ENCODE measurements around the gene DCLK3. TPM values are rescaled to one million over a fixed set of nuclear protein-coding genes. Genes with fewer than 3 reads are reported as not detected.

DCLK3 gene
- total and polyA plus RNA-seq, 2 of the 13 experiments (the other 11 are each of a cell fraction or from before 2014, with no cell fraction given): not detected

DNA sequence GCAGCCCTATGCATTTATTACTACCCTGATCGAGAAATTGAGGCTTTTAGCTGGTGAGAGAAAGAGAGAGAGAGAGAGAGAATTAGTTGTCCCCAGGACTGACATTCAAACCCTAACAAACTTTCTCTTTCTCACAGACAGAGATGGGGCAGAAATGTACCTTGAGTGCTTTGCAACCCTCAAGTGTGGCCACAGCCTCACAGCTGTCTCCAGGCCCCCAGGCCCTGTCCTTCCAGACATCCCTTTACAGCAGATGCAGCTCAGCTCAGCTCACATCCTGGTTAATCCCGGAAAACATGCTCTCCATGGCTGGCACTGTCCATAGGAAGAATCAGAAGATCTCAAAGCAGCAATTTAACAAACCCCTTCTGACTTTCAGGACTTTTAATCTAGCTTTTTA, 67.6 kb downstream of the DCLK3 start (continued):
- TF ChIP-seq MED8 (CRISPR knock-in tag; IDR thresholded peaks at IDR 0.05; ENCODE audit: insufficient replicate concordance) (no peak), ZNF780A (CRISPR knock-in tag; IDR thresholded peaks at IDR 0.05) (no peak)

DNA sequence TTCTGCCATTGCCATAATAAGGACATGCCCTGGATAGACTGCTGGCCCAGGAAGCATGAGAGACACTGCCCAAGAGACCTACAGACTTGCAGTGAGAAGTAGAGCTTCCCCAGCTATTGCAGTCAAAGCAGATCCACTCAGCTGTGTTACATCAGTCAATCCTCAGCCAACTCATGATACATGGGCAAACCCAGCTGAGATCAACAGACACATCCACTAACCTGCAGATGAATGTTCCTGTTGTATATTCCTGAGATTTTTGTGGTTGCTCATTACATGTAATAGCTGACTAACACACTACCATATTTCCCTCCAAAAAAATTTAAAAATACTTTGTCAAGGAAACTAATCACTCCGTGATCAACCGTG, 68.6 kb downstream of the DCLK3 start:
- Histone ChIP-seq H3K4me1 (ENCODE audit: insufficient read depth, low read length) (no peaks in the 10 kb centered on the region), H3K9ac (ENCODE audit: insufficient read depth, low read depth, low read length) (no peak overlapping the region), H2AFZ (ENCODE audit: low read length) (no peak overlapping the region), H3K4me2 (ENCODE audit: low read depth, low read length) (no peak overlapping the region), H4K20me1 (ENCODE audit: insufficient read depth, low read length) (no peaks in the 10 kb centered on the region), H3K79me2 (ENCODE audit: insufficient read depth, low read length) (no peaks in the 10 kb centered on the region), H3K9me3 (ENCODE audit: low read length) (no peaks in the 10 kb centered on the region), H3K36me3 (replicated peaks in 1 of 2; ENCODE audit: control insufficient read depth in 1 of 2, insufficient read depth in 2 of 2, low read length in 2 of 2) (no peaks in the 10 kb centered on the region), H3K27ac (ENCODE audit: extremely low read length, insufficient read depth, low read length) (no peak overlapping the region), H3K4me3 (replicated peaks in 1 of 3; ENCODE audit: insufficient read depth in 1 of 3, low read depth in 2 of 3, low read length in 3 of 3) (no peak overlapping the region), H3K27me3 (ENCODE audit: control insufficient read depth in 1 of 2, insufficient read depth in 2 of 2, low read length in 2 of 2) (no peaks in the 10 kb centered on the region)
- ATAC-seq: no peak
- BruUV-seq (replicated peaks): no TSS peak
- ChIA-PET CTCF (ENCODE audit: low intra/inter-chr PET ratio, low total read pairs) (no interaction called here), POLR2A (no interaction called here)
- no peak for FAIRE-seq
- in situ Hi-C loops (cut with HindIII; ENCODE audit: extremely low pct_ligation_motif_present, low pct_unique_long_range_greater_than_20kb) (loop anchor here (10.0 kb wide), 2 partner anchors 561 to 731 kb away; no protein-coding TSS in a partner anchor), intact Hi-C loops (cut with micrococcal nuclease; ENCODE audit: unreplicated experiment) (no loop called here)
- WGBS (ENCODE audit: low lambda C conversion rate): 0% methylated on average over 2 of the region's 2 CpGs
- no peak for DNase-seq (ENCODE audit: low spot score)
- TF ChIP-seq NRL (CRISPR knock-in tag; IDR thresholded peaks at IDR 0.05; ENCODE audit: borderline replicate concordance) (no peak), PAX8 (CRISPR knock-in tag; IDR thresholded peaks at IDR 0.05; ENCODE audit: borderline replicate concordance) (no peak), NCOA1 (CRISPR knock-in tag; IDR thresholded peaks at IDR 0.05) (no peak), ZXDC (CRISPR knock-in tag; IDR thresholded peaks at IDR 0.05) (no peak), DZIP1 (CRISPR knock-in tag; IDR thresholded peaks at IDR 0.05) (no peak), RNF219 (CRISPR knock-in tag; IDR thresholded peaks at IDR 0.05) (no peak), PREB (CRISPR knock-in tag; IDR thresholded peaks at IDR 0.05) (no peak), ZNF441 (CRISPR knock-in tag; IDR thresholded peaks at IDR 0.05; ENCODE audit: borderline replicate concordance) (no peak), TERF1 (CRISPR knock-in tag; IDR thresholded peaks at IDR 0.05) (no peak), EEA1 (CRISPR knock-in tag; IDR thresholded peaks at IDR 0.05; ENCODE audit: borderline replicate concordance) (no peak), ZNF10 (CRISPR knock-in tag; IDR thresholded peaks at IDR 0.05; ENCODE audit: borderline replicate concordance, low read depth) (no peak)
